DOHH2 (cell line): ENCODE data around the gene MILR1.

Source experiments
- EZH2phosphoT487 ChIP-seq: fragments of 200-600 bp; sonication (generic); IDR thresholded peaks from 2 replicates; pipeline ENCODE4 v1.6.1; 2017; ENCODE audit warnings: borderline replicate concordance, mild to moderate bottlenecking, antibody characterized with exemption, low read length, moderate library complexity, mixed read lengths
- TF ChIP-seq, protein P1 (sequence below): fragments of 200-600 bp; sonication (generic); IDR thresholded peaks from one replicate; pipeline ENCODE4 v1.5.1; 2014; ENCODE audit warnings: antibody characterized with exemption, mild to moderate bottlenecking, low read depth, low read length; ENCODE audit not compliant: poor library complexity, severe bottlenecking

DNA sequence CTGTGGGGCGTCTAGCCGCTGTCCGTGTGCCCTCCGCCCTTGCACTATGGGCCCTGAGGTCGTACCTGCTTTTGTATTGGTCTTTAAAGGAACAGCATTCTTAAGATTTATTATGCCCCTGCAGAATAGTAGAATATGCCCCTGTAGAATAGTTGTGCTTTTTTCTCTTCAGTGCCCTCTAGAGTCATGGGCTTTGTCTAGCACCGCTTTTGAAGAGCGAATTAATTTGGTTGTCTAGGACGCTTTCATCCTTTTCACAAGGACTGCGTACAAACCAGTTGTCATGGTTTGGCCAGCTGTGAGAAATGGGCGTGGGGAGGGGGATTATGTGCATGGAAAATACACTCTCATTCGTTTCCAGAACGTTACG is 58.5 kb downstream of the MILR1 start:
- TF ChIP-seq, protein P1, sequence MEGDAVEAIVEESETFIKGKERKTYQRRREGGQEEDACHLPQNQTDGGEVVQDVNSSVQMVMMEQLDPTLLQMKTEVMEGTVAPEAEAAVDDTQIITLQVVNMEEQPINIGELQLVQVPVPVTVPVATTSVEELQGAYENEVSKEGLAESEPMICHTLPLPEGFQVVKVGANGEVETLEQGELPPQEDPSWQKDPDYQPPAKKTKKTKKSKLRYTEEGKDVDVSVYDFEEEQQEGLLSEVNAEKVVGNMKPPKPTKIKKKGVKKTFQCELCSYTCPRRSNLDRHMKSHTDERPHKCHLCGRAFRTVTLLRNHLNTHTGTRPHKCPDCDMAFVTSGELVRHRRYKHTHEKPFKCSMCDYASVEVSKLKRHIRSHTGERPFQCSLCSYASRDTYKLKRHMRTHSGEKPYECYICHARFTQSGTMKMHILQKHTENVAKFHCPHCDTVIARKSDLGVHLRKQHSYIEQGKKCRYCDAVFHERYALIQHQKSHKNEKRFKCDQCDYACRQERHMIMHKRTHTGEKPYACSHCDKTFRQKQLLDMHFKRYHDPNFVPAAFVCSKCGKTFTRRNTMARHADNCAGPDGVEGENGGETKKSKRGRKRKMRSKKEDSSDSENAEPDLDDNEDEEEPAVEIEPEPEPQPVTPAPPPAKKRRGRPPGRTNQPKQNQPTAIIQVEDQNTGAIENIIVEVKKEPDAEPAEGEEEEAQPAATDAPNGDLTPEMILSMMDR: peak; percentile 66
- TF ChIP-seq EZH2phosphoT487: no peak
